Stimulated activated CD8-positive, alpha-beta memory T cell treated with anti-CD3 and anti-CD28 coated beads, Interleukin-2, amount 100 ng/mL, for 1 hour (primary cell): Measurements from ENCODE around the gene NPRL2.
A peak's percentile ranks its signal among the peaks of the same experiment; 100 is the strongest.

ENCODE experiments used
- DNase-seq, 2 donors: peaks; one replicate each; pipeline ENCODE4 v3.0.0-alpha.2; 2020; ENCODE audit warnings: low read depth in 2 of 2

NPRL2 gene

GRCh38 chr3:50373146-50374051 lies 22.8 kb upstream of the NPRL2 start:
- DNase-seq = no peak

GRCh38 chr3:50372349-50372748 lies 21.8 kb upstream of the NPRL2 start:
- DNase-seq = no peak

- no peak for DNase-seq
Observed at GRCh38 chr3:50371133-50371685, 20.6 kb upstream of the NPRL2 start.

- DNase-seq = no peak
Observed at GRCh38 chr3:50370594-50370993, 20.0 kb upstream of the NPRL2 start.

- DNase-seq = no peak
Observed at GRCh38 chr3:50369012-50369670, 18.6 kb upstream of the NPRL2 start.

GRCh38 chr3:50365842-50366220 lies 15.3 kb upstream of the NPRL2 start:
- no peak for DNase-seq

GRCh38 chr3:50365080-50365841 lies 14.7 kb upstream of the NPRL2 start:
- peak; percentile 83 to 90 for DNase-seq

GRCh38 chr3:50364573-50365079 lies 14.1 kb upstream of the NPRL2 start:
- no peak for DNase-seq

GRCh38 chr3:50359760-50360110 lies 9.2 kb upstream of the NPRL2 start:
- no peak for DNase-seq

- DNase-seq = peak; percentile 80 to 90
Observed at GRCh38 chr3:50358911-50359759, 8.6 kb upstream of the NPRL2 start, which contains the start of gene TMEM115. TSS of gene TMEM115 (minus strand) at chr3:50359521. CDS start at chr3:50359063, 458 bp downstream.

- DNase-seq = no peak
Observed at GRCh38 chr3:50358355-50358910, 7.9 kb upstream of the NPRL2 start.

- no peak for DNase-seq
Observed at GRCh38 chr3:50357481-50357880, 6.9 kb upstream of the NPRL2 start.

- DNase-seq = no peak
Observed at GRCh38 chr3:50356553-50356952, 6.0 kb upstream of the NPRL2 start.

- DNase-seq = no peak
Observed at GRCh38 chr3:50355829-50356552, 5.4 kb upstream of the NPRL2 start.

GRCh38 chr3:50354850-50355249 lies 4.3 kb upstream of the NPRL2 start:
- no peak for DNase-seq

- no peak for DNase-seq
Observed at GRCh38 chr3:50354186-50354764, 3.7 kb upstream of the NPRL2 start.

GRCh38 chr3:50353245-50354004 lies 2.9 kb upstream of the NPRL2 start:
- DNase-seq = no peak

GRCh38 chr3:50352781-50353180 lies 2.2 kb upstream of the NPRL2 start:
- DNase-seq = no peak

- no peak for DNase-seq
Observed at GRCh38 chr3:50351323-50351697, 735 bp upstream of the NPRL2 start.
